Measurements from ENCODE around the gene NAA80. TPM values are rescaled to one million over a fixed set of nuclear protein-coding genes. Genes with fewer than 3 reads are reported as not detected.
A peak's percentile ranks its signal among the peaks of the same experiment; 100 is the strongest.

Gene NAA80
- total RNA-seq, 4 donors from 2014 or later: 4.7 to 33.5 (median 24.0) TPM

DNA sequence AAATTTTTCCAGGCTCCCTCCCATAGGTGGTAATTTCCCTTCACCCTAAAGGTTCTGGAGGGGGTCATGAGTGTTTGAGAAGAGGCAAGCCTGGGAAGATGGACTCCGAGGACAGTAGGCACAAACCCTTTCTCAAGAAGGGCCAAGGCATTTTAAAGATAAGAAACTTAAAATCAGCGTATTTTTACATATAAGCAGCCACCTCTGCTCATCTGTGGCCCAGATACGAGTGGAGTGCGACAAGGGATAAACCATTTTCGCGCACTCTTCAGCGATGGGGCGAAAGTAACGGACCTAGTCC lies 40.9 kb upstream of the NAA80 start:
- Histone ChIP-seq H3K4me3 (peak overlapping the region; percentile 40 to 52), H3K9me3 (no peaks in the 10 kb centered on the region), H3K4me1 (peaks cover 0 to 7% of the 10 kb centered on the region in 2 donors), H3K27me3 (no peaks in the 10 kb centered on the region), H3K36me3 (no peaks in the 10 kb centered on the region), H3K27ac (peak overlapping the region; percentile 94 to 99)
- DNase-seq: no peak
- no peak for TF ChIP-seq POLR2A (IDR thresholded peaks at IDR 0.05)
- TF ChIP-seq, protein P1, sequence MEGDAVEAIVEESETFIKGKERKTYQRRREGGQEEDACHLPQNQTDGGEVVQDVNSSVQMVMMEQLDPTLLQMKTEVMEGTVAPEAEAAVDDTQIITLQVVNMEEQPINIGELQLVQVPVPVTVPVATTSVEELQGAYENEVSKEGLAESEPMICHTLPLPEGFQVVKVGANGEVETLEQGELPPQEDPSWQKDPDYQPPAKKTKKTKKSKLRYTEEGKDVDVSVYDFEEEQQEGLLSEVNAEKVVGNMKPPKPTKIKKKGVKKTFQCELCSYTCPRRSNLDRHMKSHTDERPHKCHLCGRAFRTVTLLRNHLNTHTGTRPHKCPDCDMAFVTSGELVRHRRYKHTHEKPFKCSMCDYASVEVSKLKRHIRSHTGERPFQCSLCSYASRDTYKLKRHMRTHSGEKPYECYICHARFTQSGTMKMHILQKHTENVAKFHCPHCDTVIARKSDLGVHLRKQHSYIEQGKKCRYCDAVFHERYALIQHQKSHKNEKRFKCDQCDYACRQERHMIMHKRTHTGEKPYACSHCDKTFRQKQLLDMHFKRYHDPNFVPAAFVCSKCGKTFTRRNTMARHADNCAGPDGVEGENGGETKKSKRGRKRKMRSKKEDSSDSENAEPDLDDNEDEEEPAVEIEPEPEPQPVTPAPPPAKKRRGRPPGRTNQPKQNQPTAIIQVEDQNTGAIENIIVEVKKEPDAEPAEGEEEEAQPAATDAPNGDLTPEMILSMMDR (IDR thresholded peaks at IDR 0.05): no peak
- intact Hi-C loops (cut with DNase I; ENCODE audit: low total_unique reads): no loop called here

DNA sequence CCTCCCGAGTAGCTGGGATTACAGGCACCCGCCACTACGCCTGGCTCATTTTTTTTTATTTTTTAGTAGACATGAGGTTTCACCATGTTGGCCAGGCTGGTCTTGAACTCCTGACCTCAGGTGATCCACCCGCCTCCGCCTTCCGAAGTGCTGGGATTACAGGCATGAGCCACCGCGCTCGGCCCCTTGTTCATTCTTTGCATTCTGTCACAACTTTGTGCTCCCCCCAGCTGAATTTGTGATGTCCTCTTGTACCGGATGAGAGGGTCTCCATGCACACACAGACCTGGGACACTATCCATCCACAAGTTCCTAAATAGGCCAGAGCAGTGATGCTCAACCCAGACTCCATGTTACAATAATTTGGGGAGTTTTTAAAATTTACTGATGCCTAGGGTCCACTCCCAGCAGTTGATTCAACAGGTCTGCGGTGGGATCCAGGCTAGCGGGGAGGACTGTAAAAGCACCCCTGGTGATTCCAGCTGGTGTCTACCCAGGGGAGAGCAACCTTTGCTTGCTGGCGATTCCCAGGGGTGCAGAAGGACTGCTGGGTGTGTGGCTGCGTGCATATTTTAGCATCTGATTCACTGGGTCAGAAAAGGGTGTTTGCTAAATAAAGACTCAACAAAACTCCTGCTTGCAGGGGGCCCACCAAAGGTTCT lies 40.4 kb upstream of the NAA80 start:
- Histone ChIP-seq H3K27me3 (no peaks in the 10 kb centered on the region), H3K36me3 (no peaks in the 10 kb centered on the region), H3K4me3 (peak overlapping the region; percentile 40 to 52), H3K4me1 (peaks cover 0 to 6% of the 10 kb centered on the region in 2 donors), H3K9me3 (no peaks in the 10 kb centered on the region), H3K27ac (peak overlapping the region; percentile 94 to 99)
- intact Hi-C loops (cut with DNase I; ENCODE audit: low total_unique reads): no loop called here
- TF ChIP-seq, protein P1 (IDR thresholded peaks at IDR 0.05): no peak
- no peak for TF ChIP-seq POLR2A (IDR thresholded peaks at IDR 0.05)
- no peak for DNase-seq

DNA sequence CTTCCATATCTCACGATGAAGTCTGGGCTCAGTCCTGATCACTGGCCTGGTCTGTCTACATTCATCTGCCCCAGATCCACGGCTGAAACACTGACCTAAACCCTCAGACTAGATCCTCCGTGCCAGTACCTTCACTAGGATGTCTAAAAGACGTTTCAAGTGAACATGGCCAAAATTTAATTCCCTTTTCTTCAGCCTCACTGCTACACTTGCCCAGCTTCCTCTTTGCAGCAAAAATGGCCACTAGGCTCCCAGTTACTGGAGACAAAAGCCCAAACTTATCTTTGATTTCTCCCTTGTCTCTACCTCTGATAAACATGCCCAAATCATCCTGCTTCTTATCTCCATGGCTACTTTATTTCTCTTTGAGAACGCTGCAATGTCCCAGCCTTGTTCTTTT lies 39.8 kb upstream of the NAA80 start:
- no peaks in the 10 kb centered on the region for H3K27me3 ChIP-seq
- intact Hi-C loops (cut with DNase I; ENCODE audit: low total_unique reads): no loop called here
- H3K9me3 ChIP-seq: no peaks in the 10 kb centered on the region
- DNase-seq: no peak
- no peaks in the 10 kb centered on the region for H3K36me3 ChIP-seq
- TF ChIP-seq, protein P1 (IDR thresholded peaks at IDR 0.05): no peak
- no peak for TF ChIP-seq POLR2A (IDR thresholded peaks at IDR 0.05)
- peaks cover 3 to 6% of the 10 kb centered on the region in 2 donors for H3K4me1 ChIP-seq
- H3K27ac ChIP-seq: peak overlapping the region; percentile 94 to 99
- H3K4me3 ChIP-seq: no peak overlapping the region

DNA sequence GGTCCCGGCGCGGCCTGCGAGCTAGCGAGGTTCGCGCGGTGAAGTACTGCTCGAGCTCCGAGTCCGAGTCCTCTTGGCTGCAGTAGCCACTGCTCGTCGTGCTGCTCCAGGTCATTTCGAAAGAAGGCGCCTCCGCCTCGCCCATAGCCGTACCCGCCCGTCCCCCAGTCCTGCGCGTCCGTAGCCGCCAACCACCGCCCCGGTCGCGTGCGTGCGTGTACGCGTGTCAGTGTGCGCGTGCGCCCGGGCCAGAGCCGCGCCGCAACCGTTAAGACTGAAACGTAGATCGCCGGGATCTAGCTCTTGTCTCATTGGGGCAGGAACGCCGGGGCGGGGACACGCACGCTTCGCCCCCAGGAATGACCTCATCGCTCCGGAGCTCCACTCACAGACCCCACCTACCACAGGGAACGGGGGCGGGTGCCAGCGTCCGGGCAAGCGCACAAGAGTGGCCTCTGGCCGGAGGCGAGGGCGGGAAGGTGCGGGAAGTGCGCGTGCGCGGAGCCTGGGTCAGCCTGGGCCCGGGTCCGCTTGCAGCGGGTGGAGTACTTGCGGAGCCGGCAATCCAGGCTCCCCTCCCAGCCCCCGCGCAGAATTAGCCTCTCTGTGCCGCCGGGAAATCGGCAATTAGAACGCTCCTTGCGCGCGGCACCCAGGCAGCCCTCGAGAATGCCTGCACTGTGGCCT lies 38.1 kb upstream of the NAA80 start:
- Histone ChIP-seq H3K27me3 (no peaks in the 10 kb centered on the region), H3K4me1 (peaks cover 4 to 6% of the 10 kb centered on the region in 2 donors)
- intact Hi-C loops (cut with DNase I; ENCODE audit: low total_unique reads): no loop called here

More for the DNA sequence above, 38.1 kb upstream of the NAA80 start:
- Histone ChIP-seq H3K27ac (peak overlapping the region; percentile 94 to 99), H3K36me3 (no peaks in the 10 kb centered on the region), H3K9me3 (no peaks in the 10 kb centered on the region), H3K4me3 (peak overlapping the region; percentile 65 to 79)
- peak; percentile 99 to 100 for DNase-seq
- peak; percentile 93 to 95 for TF ChIP-seq POLR2A (IDR thresholded peaks at IDR 0.05)
- TF ChIP-seq, protein P1 (IDR thresholded peaks at IDR 0.05): peak in 1 of 4 experiments; percentile 2
